GM23338 (cell line): ENCODE measurements around the gene FSHB. TPM values are rescaled to one million over a fixed set of nuclear protein-coding genes. Genes with fewer than 3 reads are reported as not detected.

Experiments used
- ATAC-seq: fragments of 200-7000 bp; cut with Tn5 transposase; 3 replicates; pipeline ENCODE4 v1.9.1; 2020
- DNase-seq: peaks from one replicate; pipeline ENCODE4 v3.0.0-alpha.2; 2015; ENCODE audit warnings: low spot score
- H2AFZ ChIP-seq: fragments of 200-600 bp; sonication (generic); 2 replicates; pipeline ENCODE4 v1.8.0; 2016; ENCODE audit warnings: antibody characterized with exemption, mild to moderate bottlenecking, moderate library complexity
- H3F3A ChIP-seq: fragments of 200-600 bp; sonication (generic); replicated peaks from 2 replicates; pipeline ENCODE4 v1.8.0; 2017; ENCODE audit warnings: antibody characterized with exemption, mixed run types, low read depth
- H3K27ac ChIP-seq: fragments of 200-600 bp; sonication (generic); 2 replicates; pipeline ENCODE4 v1.6.1; 2016; ENCODE audit warnings: low read depth
- H3K27me3 ChIP-seq: fragments of 200-600 bp; sonication (generic); 2 replicates; pipeline ENCODE4 v1.8.0; 2016; ENCODE audit warnings: mild to moderate bottlenecking, mixed run types, moderate library complexity; ENCODE audit not compliant: insufficient read depth
- H3K36me3 ChIP-seq: fragments of 200-600 bp; sonication (generic); 2 replicates; pipeline ENCODE4 v1.8.0; 2016; ENCODE audit warnings: mild to moderate bottlenecking; ENCODE audit not compliant: insufficient read depth
- H3K4me1 ChIP-seq: fragments of 200-600 bp; sonication (generic); 2 replicates; pipeline ENCODE4 v1.8.0; 2016; ENCODE audit warnings: mild to moderate bottlenecking, moderate library complexity; ENCODE audit not compliant: insufficient read depth
- H3K4me2 ChIP-seq: fragments of 200-600 bp; sonication (generic); 2 replicates; pipeline ENCODE4 v1.7.1; 2017; ENCODE audit warnings: mixed run types
- H3K4me3 ChIP-seq: fragments of 200-600 bp; sonication (generic); 2 replicates; pipeline ENCODE4 v1.6.1; 2016; ENCODE audit warnings: mixed run types
- H3K79me2 ChIP-seq: fragments of 200-600 bp; sonication (generic); replicated peaks from 2 replicates; pipeline ENCODE4 v1.8.0; 2017; ENCODE audit warnings: mild to moderate bottlenecking; ENCODE audit not compliant: insufficient read depth
- H3K9me2 ChIP-seq: fragments of 200-600 bp; sonication (generic); 2 replicates; pipeline ENCODE4 v1.8.0; 2017; ENCODE audit not compliant: insufficient read depth
- H4K20me1 ChIP-seq: fragments of 200-600 bp; sonication (generic); replicated peaks from 2 replicates; pipeline ENCODE4 v1.8.0; 2017; ENCODE audit warnings: mild to moderate bottlenecking; ENCODE audit not compliant: insufficient read depth
- H3K27ac Mint-ChIP-seq: 2 replicates; pipeline ENCODE4 v1.8.0; 2020; ENCODE audit warnings: inconsistent platforms, mild to moderate bottlenecking, moderate library complexity, mixed read lengths
- H3K27me3 Mint-ChIP-seq: 3 replicates; pipeline ENCODE4 v1.8.0; 2022; ENCODE audit warnings: low read depth, mild to moderate bottlenecking, moderate library complexity, mixed read lengths, inconsistent platforms; ENCODE audit not compliant: insufficient read depth, poor library complexity
- H3K36me3 Mint-ChIP-seq: 3 replicates; pipeline ENCODE4 v1.8.0; 2021; ENCODE audit warnings: low read depth, mild to moderate bottlenecking, inconsistent platforms, moderate library complexity, mixed read lengths
- H3K4me1 Mint-ChIP-seq: 3 replicates; pipeline ENCODE4 v1.8.0; 2020; ENCODE audit warnings: mild to moderate bottlenecking, inconsistent platforms, mixed read lengths
- H3K4me3 Mint-ChIP-seq: 3 replicates; pipeline ENCODE4 v1.8.0; 2021; ENCODE audit warnings: moderate library complexity, mild to moderate bottlenecking, inconsistent platforms, mixed read lengths
- H3K9me3 Mint-ChIP-seq: 3 replicates; pipeline ENCODE4 v1.8.0; 2020; ENCODE audit warnings: moderate library complexity, mild to moderate bottlenecking, inconsistent platforms, mixed read lengths
- CREB1 ChIP-seq: fragments of 250-450 bp; sonication (Bioruptor Pico); IDR thresholded peaks from 2 replicates; pipeline ENCODE4 v1.5.0; 2020; ENCODE audit warnings: low read depth, mild to moderate bottlenecking, moderate library complexity
- EZH2 ChIP-seq: fragments of 200-600 bp; sonication (generic); IDR thresholded peaks from one replicate; pipeline ENCODE4 v1.8.0; 2017; ENCODE audit warnings: antibody characterized with exemption, mild to moderate bottlenecking, low read depth; ENCODE audit not compliant: unreplicated experiment
- EZH2phosphoT487 ChIP-seq: fragments of 200-600 bp; sonication (generic); IDR thresholded peaks from one replicate; pipeline ENCODE4 v1.8.1; 2018; ENCODE audit warnings: antibody characterized with exemption; ENCODE audit not compliant: unreplicated experiment
- NANOG ChIP-seq: IDR thresholded peaks from 2 replicates; pipeline ENCODE4 v1.6.1; 2016; ENCODE audit warnings: antibody characterized with exemption, borderline replicate concordance
- POLR2AphosphoS5 ChIP-seq: IDR thresholded peaks from 2 replicates; pipeline ENCODE4 v1.6.1; 2016; ENCODE audit warnings: antibody characterized with exemption, low read depth
- ZNF331 ChIP-seq: fragments of 250-450 bp; sonication (Bioruptor Pico); IDR thresholded peaks from 2 replicates; pipeline ENCODE4 v1.5.0; 2020; ENCODE audit warnings: low read depth, mild to moderate bottlenecking, moderate library complexity
- polyA plus RNA-seq: library from polyadenylated mRNA; unstranded; fragments of >200 nt; fragmentation: Nextera tagmentation; extraction: Ambion mirVana; gene quantifications from 2 replicates; pipeline ENCODE4 v1.2.1, GENCODE V29; 2016
- total RNA-seq: library from RNA; depleted of rRNA; stranded (reverse); fragments of >200 nt; shearing (Covaris generic); gene quantifications from 2 replicates; pipeline ENCODE4 v1.2.3, GENCODE V29; 2014
- TF ChIP-seq, protein P1 (sequence below): IDR thresholded peaks from one replicate; pipeline ENCODE4 v1.6.1; 2018; ENCODE audit warnings: antibody characterized with exemption; ENCODE audit not compliant: unreplicated experiment
- TF ChIP-seq, protein P2 (sequence below), 2 experiments: fragments of 200-600 bp in 1 of 2; sonication (generic) in 1 of 2; conservative IDR thresholded peaks; 2 replicates each; pipeline versions ENCODE4 v1.5.1 to v1.6.1; 2016 to 2017; ENCODE audit warnings: antibody characterized with exemption in 2 of 2, low read depth in 2 of 2, mild to moderate bottlenecking in 2 of 2, moderate library complexity in 1 of 2
- TF ChIP-seq, protein P3 (sequence below): IDR thresholded peaks from 2 replicates; pipeline ENCODE4 v1.6.1; 2016; ENCODE audit warnings: antibody characterized with exemption

Gene FSHB
- total and polyA plus RNA-seq, 2 experiments from 2014 or later: not detected

DNA sequence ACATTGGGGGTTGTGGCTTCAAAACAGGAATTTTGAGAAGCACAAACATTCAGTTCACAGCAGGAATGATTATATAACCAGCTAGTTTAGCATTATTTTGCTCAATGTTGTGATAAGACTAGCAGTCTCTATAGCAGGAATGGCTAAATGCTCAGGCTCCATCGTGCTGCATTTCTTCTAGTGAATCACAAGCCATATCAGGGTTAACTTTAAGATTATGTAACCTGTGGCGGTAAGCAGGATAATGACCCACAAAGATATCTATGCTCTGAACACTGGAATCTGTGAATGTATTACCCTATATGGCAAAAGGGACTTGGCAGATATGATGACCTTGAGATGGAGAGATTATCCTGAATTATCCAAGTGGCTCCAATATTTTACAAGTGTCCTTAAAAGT lies 14.8 kb downstream of the FSHB start (continued):
- TF ChIP-seq CREB1 (CRISPR knock-in tag) (no peak), EZH2phosphoT487 (no peak), EZH2 (no peak), ZNF331 (CRISPR knock-in tag) (no peak), NANOG (no peak), POLR2AphosphoS5 (no peak)
- TF ChIP-seq, protein P1, sequence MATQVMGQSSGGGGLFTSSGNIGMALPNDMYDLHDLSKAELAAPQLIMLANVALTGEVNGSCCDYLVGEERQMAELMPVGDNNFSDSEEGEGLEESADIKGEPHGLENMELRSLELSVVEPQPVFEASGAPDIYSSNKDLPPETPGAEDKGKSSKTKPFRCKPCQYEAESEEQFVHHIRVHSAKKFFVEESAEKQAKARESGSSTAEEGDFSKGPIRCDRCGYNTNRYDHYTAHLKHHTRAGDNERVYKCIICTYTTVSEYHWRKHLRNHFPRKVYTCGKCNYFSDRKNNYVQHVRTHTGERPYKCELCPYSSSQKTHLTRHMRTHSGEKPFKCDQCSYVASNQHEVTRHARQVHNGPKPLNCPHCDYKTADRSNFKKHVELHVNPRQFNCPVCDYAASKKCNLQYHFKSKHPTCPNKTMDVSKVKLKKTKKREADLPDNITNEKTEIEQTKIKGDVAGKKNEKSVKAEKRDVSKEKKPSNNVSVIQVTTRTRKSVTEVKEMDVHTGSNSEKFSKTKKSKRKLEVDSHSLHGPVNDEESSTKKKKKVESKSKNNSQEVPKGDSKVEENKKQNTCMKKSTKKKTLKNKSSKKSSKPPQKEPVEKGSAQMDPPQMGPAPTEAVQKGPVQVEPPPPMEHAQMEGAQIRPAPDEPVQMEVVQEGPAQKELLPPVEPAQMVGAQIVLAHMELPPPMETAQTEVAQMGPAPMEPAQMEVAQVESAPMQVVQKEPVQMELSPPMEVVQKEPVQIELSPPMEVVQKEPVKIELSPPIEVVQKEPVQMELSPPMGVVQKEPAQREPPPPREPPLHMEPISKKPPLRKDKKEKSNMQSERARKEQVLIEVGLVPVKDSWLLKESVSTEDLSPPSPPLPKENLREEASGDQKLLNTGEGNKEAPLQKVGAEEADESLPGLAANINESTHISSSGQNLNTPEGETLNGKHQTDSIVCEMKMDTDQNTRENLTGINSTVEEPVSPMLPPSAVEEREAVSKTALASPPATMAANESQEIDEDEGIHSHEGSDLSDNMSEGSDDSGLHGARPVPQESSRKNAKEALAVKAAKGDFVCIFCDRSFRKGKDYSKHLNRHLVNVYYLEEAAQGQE: no peak
- TF ChIP-seq, protein P2, sequence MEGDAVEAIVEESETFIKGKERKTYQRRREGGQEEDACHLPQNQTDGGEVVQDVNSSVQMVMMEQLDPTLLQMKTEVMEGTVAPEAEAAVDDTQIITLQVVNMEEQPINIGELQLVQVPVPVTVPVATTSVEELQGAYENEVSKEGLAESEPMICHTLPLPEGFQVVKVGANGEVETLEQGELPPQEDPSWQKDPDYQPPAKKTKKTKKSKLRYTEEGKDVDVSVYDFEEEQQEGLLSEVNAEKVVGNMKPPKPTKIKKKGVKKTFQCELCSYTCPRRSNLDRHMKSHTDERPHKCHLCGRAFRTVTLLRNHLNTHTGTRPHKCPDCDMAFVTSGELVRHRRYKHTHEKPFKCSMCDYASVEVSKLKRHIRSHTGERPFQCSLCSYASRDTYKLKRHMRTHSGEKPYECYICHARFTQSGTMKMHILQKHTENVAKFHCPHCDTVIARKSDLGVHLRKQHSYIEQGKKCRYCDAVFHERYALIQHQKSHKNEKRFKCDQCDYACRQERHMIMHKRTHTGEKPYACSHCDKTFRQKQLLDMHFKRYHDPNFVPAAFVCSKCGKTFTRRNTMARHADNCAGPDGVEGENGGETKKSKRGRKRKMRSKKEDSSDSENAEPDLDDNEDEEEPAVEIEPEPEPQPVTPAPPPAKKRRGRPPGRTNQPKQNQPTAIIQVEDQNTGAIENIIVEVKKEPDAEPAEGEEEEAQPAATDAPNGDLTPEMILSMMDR (conservative IDR thresholded peaks at IDR 0.05; ENCODE audit: low read depth in 2 of 2): no peak
- TF ChIP-seq, protein P3, sequence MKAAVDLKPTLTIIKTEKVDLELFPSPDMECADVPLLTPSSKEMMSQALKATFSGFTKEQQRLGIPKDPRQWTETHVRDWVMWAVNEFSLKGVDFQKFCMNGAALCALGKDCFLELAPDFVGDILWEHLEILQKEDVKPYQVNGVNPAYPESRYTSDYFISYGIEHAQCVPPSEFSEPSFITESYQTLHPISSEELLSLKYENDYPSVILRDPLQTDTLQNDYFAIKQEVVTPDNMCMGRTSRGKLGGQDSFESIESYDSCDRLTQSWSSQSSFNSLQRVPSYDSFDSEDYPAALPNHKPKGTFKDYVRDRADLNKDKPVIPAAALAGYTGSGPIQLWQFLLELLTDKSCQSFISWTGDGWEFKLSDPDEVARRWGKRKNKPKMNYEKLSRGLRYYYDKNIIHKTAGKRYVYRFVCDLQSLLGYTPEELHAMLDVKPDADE: no peak

DNA sequence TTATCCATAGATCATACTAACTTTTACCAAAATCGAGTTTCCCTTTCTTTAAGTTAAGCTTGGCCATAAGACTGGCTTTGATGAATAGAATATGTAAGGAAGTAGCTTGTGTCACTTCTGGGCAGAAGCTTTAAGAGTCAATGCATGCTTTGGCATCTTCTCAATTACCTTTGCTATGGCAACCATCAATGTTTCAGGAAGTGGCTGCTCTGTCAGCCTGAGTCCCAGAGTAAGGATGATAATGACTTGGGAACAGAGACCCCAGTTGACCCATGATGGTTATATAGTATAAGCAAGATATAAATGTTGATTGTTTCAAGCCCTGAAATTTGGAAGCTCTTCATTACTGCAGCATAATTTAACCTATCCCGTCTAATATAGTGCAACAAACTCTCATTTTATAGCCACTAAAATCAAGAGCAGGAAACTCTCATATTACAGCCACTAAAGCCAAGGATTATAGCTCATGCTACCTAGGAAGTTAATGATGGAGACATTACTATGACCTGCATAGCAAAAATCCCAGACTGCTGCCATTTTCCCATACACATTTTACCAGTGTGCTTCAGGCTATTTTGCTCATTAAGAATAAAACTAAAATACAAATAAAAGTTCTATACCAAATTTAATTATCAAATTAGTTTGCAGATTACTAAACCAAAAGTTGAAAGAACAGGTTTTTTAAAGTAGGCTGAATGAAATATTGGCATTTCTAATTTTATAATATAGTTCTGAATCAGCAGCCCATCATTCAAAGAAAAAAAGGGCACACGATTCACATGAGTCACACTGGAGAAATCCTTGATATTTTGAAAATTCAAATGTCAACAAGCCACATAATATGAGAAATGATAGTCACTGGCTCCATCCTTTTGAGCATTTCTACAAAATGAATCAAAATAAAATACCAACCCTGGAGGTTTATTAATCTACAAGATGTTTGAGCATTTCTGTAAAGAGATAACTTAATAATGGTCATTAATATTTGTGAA lies 23.8 kb downstream of the FSHB start:
- no peaks in the 10 kb centered on the region for H3K9me3 Mint-ChIP-seq
- no peaks in the 10 kb centered on the region for H3K4me1 Mint-ChIP-seq
- TF ChIP-seq CREB1 (CRISPR knock-in tag): no peak
- Histone ChIP-seq H3K4me2 (no peak overlapping the region), H3K27me3 (no peaks in the 10 kb centered on the region), H3K36me3 (no peaks in the 10 kb centered on the region), H3K79me2 (no peaks in the 10 kb centered on the region), H2AFZ (no peak overlapping the region), H3K4me3 (no peak overlapping the region), H3K4me1 (no peaks in the 10 kb centered on the region), H3F3A (no peaks in the 10 kb centered on the region), H3K9me2 (no peaks in the 10 kb centered on the region), H4K20me1 (no peaks in the 10 kb centered on the region), H3K27ac (no peak overlapping the region)
- no peaks in the 10 kb centered on the region for H3K27me3 Mint-ChIP-seq
- ATAC-seq (no peak), DNase-seq (no peak)
- no peak overlapping the region for H3K4me3 Mint-ChIP-seq
- H3K27ac Mint-ChIP-seq: no peak overlapping the region
- no peaks in the 10 kb centered on the region for H3K36me3 Mint-ChIP-seq
